ENCODE measurements around the gene ATOH8.
"Not testable (repeated sequence)": the region's sequence is repeated elsewhere in the genome, so short reads cannot be mapped to it uniquely, and the experiment has no call there.

The ATOH8 gene

GRCh38 chr2:85753525-85754312 lies at the start of gene ATOH8:
Gene ATOH8, plus strand, starts transcription at chr2:85753991. Its CDS starts 199 bp downstream, at chr2:85754190.
- DNase-seq, result no peak

- no peak for DNase-seq
Observed at GRCh38 chr2:85704038-85704437, 49.8 kb upstream of the ATOH8 start.

- no peak for DNase-seq
Observed at GRCh38 chr2:85704800-85705679, 48.8 kb upstream of the ATOH8 start.

GRCh38 chr2:85705680-85706039 lies 48.1 kb upstream of the ATOH8 start:
- peak; percentile 50 for DNase-seq

GRCh38 chr2:85706063-85706462 lies 47.7 kb upstream of the ATOH8 start:
- DNase-seq, result no peak

- no peak for DNase-seq
Observed at GRCh38 chr2:85706599-85707296, 47.0 kb upstream of the ATOH8 start.

- DNase-seq, result peak; percentile 93
Observed at GRCh38 chr2:85707304-85707703, 46.5 kb upstream of the ATOH8 start.

GRCh38 chr2:85708641-85709040 lies 45.1 kb upstream of the ATOH8 start:
- DNase-seq, result no peak

GRCh38 chr2:85709401-85709811 lies 44.4 kb upstream of the ATOH8 start:
- DNase-seq, result no peak

GRCh38 chr2:85710687-85711577 lies 42.9 kb upstream of the ATOH8 start:
- DNase-seq, result no peak

- DNase-seq, result no peak
Observed at GRCh38 chr2:85711578-85712060, 42.2 kb upstream of the ATOH8 start.

GRCh38 chr2:85712336-85712735 lies 41.5 kb upstream of the ATOH8 start:
- DNase-seq, result no peak

GRCh38 chr2:85712849-85713612 lies 40.8 kb upstream of the ATOH8 start:
- DNase-seq, result no peak

GRCh38 chr2:85713836-85714235 lies 40.0 kb upstream of the ATOH8 start:
- no peak for DNase-seq

GRCh38 chr2:85714421-85714820 lies 39.4 kb upstream of the ATOH8 start:
- not testable (repeated sequence) for DNase-seq

GRCh38 chr2:85714841-85715240 lies 39.0 kb upstream of the ATOH8 start:
- DNase-seq, result no peak

GRCh38 chr2:85716346-85716914 lies 37.4 kb upstream of the ATOH8 start:
- no peak for DNase-seq

GRCh38 chr2:85717308-85718008 lies 36.3 kb upstream of the ATOH8 start:
- peak; percentile 59 for DNase-seq

GRCh38 chr2:85718009-85718391 lies 35.8 kb upstream of the ATOH8 start:
- DNase-seq, result no peak

- no peak for DNase-seq
Observed at GRCh38 chr2:85718885-85719492, 34.8 kb upstream of the ATOH8 start.
